DOHH2 (cell line): Measurements from ENCODE around the gene COL23A1.

Experiments
- H3F3A ChIP-seq: fragments of 200-600 bp; sonication (generic), shearing (Covaris generic); 2 replicates; pipeline ENCODE4 v1.6.0; 2016; ENCODE audit warnings: antibody characterized with exemption, mild to moderate bottlenecking; ENCODE audit not compliant: control insufficient read depth, insufficient read depth
- H3K27ac ChIP-seq: fragments of 200-600 bp; sonication (generic); 2 replicates; pipeline ENCODE4 v1.5.1; 2014; ENCODE audit warnings: low read depth, mild to moderate bottlenecking, low read length, moderate library complexity
- H3K27me3 ChIP-seq: fragments of 200-600 bp; sonication (generic); 2 replicates; pipeline ENCODE4 v1.6.1; 2014; ENCODE audit warnings: mild to moderate bottlenecking, low read length, mixed read lengths; ENCODE audit not compliant: control insufficient read depth
- H3K36me3 ChIP-seq: fragments of 200-600 bp; sonication (generic); 2 replicates; pipeline ENCODE4 v1.6.1; 2014; ENCODE audit warnings: mild to moderate bottlenecking, low read length, moderate library complexity, mixed read lengths; ENCODE audit not compliant: control insufficient read depth
- H3K4me1 ChIP-seq: fragments of 200-600 bp; sonication (generic); 2 replicates; pipeline ENCODE4 v1.6.1; 2014; ENCODE audit warnings: mild to moderate bottlenecking, low read length, mixed read lengths; ENCODE audit not compliant: control insufficient read depth
- H3K4me2 ChIP-seq: fragments of 200-600 bp; sonication (generic); 2 replicates; pipeline ENCODE4 v1.6.0; 2014; ENCODE audit warnings: mild to moderate bottlenecking, low read length, moderate library complexity
- H3K4me3 ChIP-seq: fragments of 200-600 bp; sonication (generic); 2 replicates; pipeline ENCODE4 v1.5.1; 2014; ENCODE audit warnings: mild to moderate bottlenecking, low read length, mixed read lengths
- H3K79me2 ChIP-seq: fragments of 200-600 bp; sonication (generic); 2 replicates; pipeline ENCODE4 v1.6.1; 2014; ENCODE audit warnings: mild to moderate bottlenecking, low read length, mixed read lengths; ENCODE audit not compliant: control insufficient read depth
- H3K9me2 ChIP-seq: fragments of 200-600 bp; sonication (generic); replicated peaks from 2 replicates; pipeline ENCODE4 v1.6.1; 2014; ENCODE audit warnings: mild to moderate bottlenecking, low read length, mixed read lengths; ENCODE audit not compliant: control insufficient read depth
- H3K9me3 ChIP-seq: fragments of 200-600 bp; sonication (generic); 2 replicates; pipeline ENCODE4 v1.6.1; 2014; ENCODE audit warnings: antibody characterized with exemption, low read length, mixed read lengths; ENCODE audit not compliant: control insufficient read depth, insufficient read depth
- H4K20me1 ChIP-seq: fragments of 200-600 bp; sonication (generic); 2 replicates; pipeline ENCODE4 v1.6.0; 2014; ENCODE audit warnings: low read depth, mild to moderate bottlenecking, antibody characterized with exemption, low read length, moderate library complexity; ENCODE audit not compliant: control insufficient read depth, insufficient read depth
- CTCF ChIP-seq: fragments of 200-600 bp; sonication (generic); IDR thresholded peaks from one replicate; pipeline ENCODE4 v1.5.1; 2014; ENCODE audit warnings: antibody characterized with exemption, mild to moderate bottlenecking, low read depth, low read length; ENCODE audit not compliant: poor library complexity, severe bottlenecking
- EZH2phosphoT487 ChIP-seq: fragments of 200-600 bp; sonication (generic); IDR thresholded peaks from 2 replicates; pipeline ENCODE4 v1.6.1; 2017; ENCODE audit warnings: borderline replicate concordance, mild to moderate bottlenecking, antibody characterized with exemption, low read length, moderate library complexity, mixed read lengths

COL23A1 gene

GRCh38 chr5:178475422-178475821 lies 114.8 kb downstream of the COL23A1 start:
- H3K36me3 ChIP-seq = no peaks in the 10 kb centered on the region
- no peaks in the 10 kb centered on the region for H3F3A ChIP-seq

GRCh38 chr5:178474562-178475184 lies 115.5 kb downstream of the COL23A1 start:
- no peak overlapping the region for H3K4me3 ChIP-seq
- no peaks in the 10 kb centered on the region for H3K27me3 ChIP-seq
- H3K36me3 ChIP-seq = no peaks in the 10 kb centered on the region
- no peaks in the 10 kb centered on the region for H4K20me1 ChIP-seq
- no peaks in the 10 kb centered on the region for H3K4me1 ChIP-seq
- no peaks in the 10 kb centered on the region for H3K9me2 ChIP-seq
- no peaks in the 10 kb centered on the region for H3F3A ChIP-seq
- no peak overlapping the region for H3K27ac ChIP-seq
- no peak for TF ChIP-seq EZH2phosphoT487
- TF ChIP-seq CTCF = no peak
- H3K9me3 ChIP-seq = no peaks in the 10 kb centered on the region
- H3K79me2 ChIP-seq = no peaks in the 10 kb centered on the region
- no peak overlapping the region for H3K4me2 ChIP-seq

More at GRCh38 chr5:178475422-178475821, 114.8 kb downstream of the COL23A1 start:
- Histone ChIP-seq H3K27ac (no peak overlapping the region), H3K4me1 (no peaks in the 10 kb centered on the region), H3K9me3 (no peaks in the 10 kb centered on the region), H3K4me2 (no peak overlapping the region), H3K9me2 (no peaks in the 10 kb centered on the region), H3K4me3 (no peak overlapping the region), H3K27me3 (no peaks in the 10 kb centered on the region), H3K79me2 (no peaks in the 10 kb centered on the region), H4K20me1 (no peaks in the 10 kb centered on the region)
- TF ChIP-seq CTCF = no peak
- no peak for TF ChIP-seq EZH2phosphoT487

GRCh38 chr5:178473854-178474253 lies 116.3 kb downstream of the COL23A1 start:
- Histone ChIP-seq H3K9me3 (no peaks in the 10 kb centered on the region), H4K20me1 (no peaks in the 10 kb centered on the region), H3K79me2 (no peaks in the 10 kb centered on the region), H3K36me3 (no peaks in the 10 kb centered on the region), H3K4me3 (no peak overlapping the region), H3K9me2 (no peaks in the 10 kb centered on the region), H3F3A (no peaks in the 10 kb centered on the region), H3K27me3 (no peaks in the 10 kb centered on the region), H3K4me2 (no peak overlapping the region), H3K27ac (no peak overlapping the region), H3K4me1 (no peaks in the 10 kb centered on the region)
- TF ChIP-seq CTCF (no peak), EZH2phosphoT487 (no peak)
